Choroid plexus epithelial cell (primary cell): ENCODE measurements around the gene SLC39A1.
A peak's percentile ranks its signal among the peaks of the same experiment; 100 is the strongest.

Experiments used
- DNase-seq: peaks from one replicate; pipeline ENCODE4 v3.0.0-alpha.2; 2010; ENCODE audit warnings: low read depth
- H3K4me3 ChIP-seq: 2 replicates; pipeline ENCODE4 v1.5.1; 2011; ENCODE audit warnings: low read depth, mild to moderate bottlenecking, control low read depth, low read length, moderate library complexity
- CTCF ChIP-seq: conservative IDR thresholded peaks from 2 replicates; pipeline ENCODE4 v1.5.1; 2011; ENCODE audit warnings: low read depth, mild to moderate bottlenecking, control low read depth, inconsistent platforms, low read length, moderate library complexity

Gene SLC39A1

DNA sequence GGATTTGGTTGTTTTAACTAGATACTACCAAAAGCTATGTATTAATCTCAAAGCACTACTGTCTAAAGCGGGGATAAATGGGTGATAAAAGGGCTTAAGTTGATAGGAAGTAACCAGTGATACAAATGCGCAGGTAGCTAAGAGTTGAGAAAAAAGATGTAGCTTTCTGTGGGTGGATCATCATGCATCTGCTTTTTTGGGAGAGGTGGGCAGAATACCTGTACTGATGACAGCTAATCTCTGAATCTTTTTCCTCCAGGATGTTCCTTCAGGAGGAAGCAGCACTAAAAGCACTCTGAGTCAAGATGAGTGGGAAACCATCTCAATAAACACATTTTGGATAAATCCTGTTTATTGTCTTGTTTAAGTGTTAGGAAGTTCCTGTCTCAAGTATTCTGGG lies 28.5 kb upstream of the SLC39A1 start:
- peak overlapping the region; percentile 78 for H3K4me3 ChIP-seq
- no peak for DNase-seq
- no peak for TF ChIP-seq CTCF

- no peak for DNase-seq
- no peak for TF ChIP-seq CTCF
- peak overlapping the region; percentile 78 for H3K4me3 ChIP-seq
Measured at GRCh38 chr1:153991151-153991630, 27.9 kb upstream of the SLC39A1 start.

- DNase-seq: peak; percentile 99
- peak within 1 kb of the TSS; percentile 78 for H3K4me3 ChIP-seq
- TF ChIP-seq CTCF: no peak
Measured at GRCh38 chr1:153990468-153991150, 27.3 kb upstream of the SLC39A1 start, which contains the start of gene RPS27. Gene RPS27 (plus strand): TSS chr1:153990762. CDS start chr1:153990797, 35 bp downstream.

- no peak overlapping the region for H3K4me3 ChIP-seq
- no peak for DNase-seq
- TF ChIP-seq CTCF: no peak
Measured at GRCh38 chr1:153987621-153988020, 24.3 kb upstream of the SLC39A1 start.

GRCh38 chr1:153985941-153986761 lies 22.8 kb upstream of the SLC39A1 start, which contains the start of gene RAB13:
Gene RAB13 (minus strand): TSS chr1:153986339. CDS start chr1:153986236, 103 bp downstream.
- peak within 1 kb of the TSS; percentile 83 for H3K4me3 ChIP-seq
- peak; percentile 81 for DNase-seq
- TF ChIP-seq CTCF: no peak

- TF ChIP-seq CTCF: no peak
- H3K4me3 ChIP-seq: peak overlapping the region; percentile 83
- DNase-seq: peak; percentile 81
Measured at GRCh38 chr1:153985341-153985912, 22.1 kb upstream of the SLC39A1 start.
